Astrocyte of the cerebellum (primary cell): ENCODE data around the gene BHLHE40.

Experiments used
- DNase-seq: peaks from one replicate; pipeline ENCODE4 v3.0.0-alpha.2; 2011; ENCODE audit warnings: low read depth
- H3K4me3 ChIP-seq: 2 replicates; pipeline ENCODE4 v1.5.1; 2011; ENCODE audit warnings: mild to moderate bottlenecking, low read depth, low read length, moderate library complexity
- CTCF ChIP-seq: IDR thresholded peaks from 2 replicates; pipeline ENCODE4 v1.5.1; 2012; ENCODE audit warnings: low read length, low read depth, moderate library complexity, mild to moderate bottlenecking; ENCODE audit errors: missing control alignments
- in situ Hi-C: cut with HindIII; loops from 2 replicates; pipeline ENCODE4 v1.10.0; 2017; ENCODE audit warnings: low sequenced_read_pairs

Gene BHLHE40

GRCh38 chr3:4994144-4994730 is 15.0 kb downstream of the BHLHE40 start:
- no peak for DNase-seq
- in situ Hi-C loops: no loop called here
- no peak overlapping the region for H3K4me3 ChIP-seq
- no peak for TF ChIP-seq CTCF

GRCh38 chr3:4994823-4995499 is 15.7 kb downstream of the BHLHE40 start:
- in situ Hi-C loops: no loop called here
- DNase-seq: no peak
- no peak overlapping the region for H3K4me3 ChIP-seq
- no peak for TF ChIP-seq CTCF

GRCh38 chr3:4995500-4996053 is 16.3 kb downstream of the BHLHE40 start:
- TF ChIP-seq CTCF: no peak
- DNase-seq: no peak
- in situ Hi-C loops: no loop called here
- H3K4me3 ChIP-seq: no peak overlapping the region

- TF ChIP-seq CTCF: no peak
- no peak overlapping the region for H3K4me3 ChIP-seq
- no peak for DNase-seq
- in situ Hi-C loops: no loop called here
Observed at GRCh38 chr3:4996223-4996765, 17.1 kb downstream of the BHLHE40 start.

- no peak for DNase-seq
- no peak for TF ChIP-seq CTCF
- no peak overlapping the region for H3K4me3 ChIP-seq
- in situ Hi-C loops: no loop called here
Observed at GRCh38 chr3:4996771-4997291, 17.6 kb downstream of the BHLHE40 start.

- no peak for DNase-seq
- H3K4me3 ChIP-seq: no peak overlapping the region
- TF ChIP-seq CTCF: no peak
- in situ Hi-C loops: no loop called here
Observed at GRCh38 chr3:4997946-4998345, 18.7 kb downstream of the BHLHE40 start.
